D341Med (cell line): Measurements from ENCODE around the gene CUTA.
"Not testable (repeated sequence)": the region's sequence is repeated elsewhere in the genome, so short reads cannot be mapped to it uniquely, and the experiment has no call there.

Experiments used
- DNase-seq: peaks from one replicate; pipeline ENCODE4 v3.0.0; 2012; ENCODE audit warnings: low spot score

CUTA gene

GRCh38 chr6:33367715-33368025, 50.2 kb downstream of the CUTA start:
- DNase-seq: not testable (repeated sequence)

GRCh38 chr6:33367009-33367714, 50.7 kb downstream of the CUTA start:
- DNase-seq: no peak
